Measurements from ENCODE around the gene MAN2B1.
A peak's percentile ranks its signal among the peaks of the same experiment; 100 is the strongest.
"Not testable (repeated sequence)": the region's sequence is repeated elsewhere in the genome, so short reads cannot be mapped to it uniquely, and the experiment has no call there.

Gene MAN2B1

GRCh38 chr19:12666265-12667048 is at the start of gene MAN2B1, which contains the start of gene WDR83:
TSS of gene MAN2B1 (minus strand) at chr19:12666742. CDS start at chr19:12666701, 41 bp downstream.
TSS of gene WDR83 (plus strand) at chr19:12666807. CDS start at chr19:12669791, 2,984 bp downstream.
- no peaks in the 10 kb centered on the region for H3K36me3 Mint-ChIP-seq
- peak within 1 kb of the TSS; percentile 89 for H3K27ac Mint-ChIP-seq
- H3K4me1 Mint-ChIP-seq (ENCODE audit: low read depth) = peaks cover 45% of the 10 kb centered on the region

GRCh38 chr19:12715929-12716328 is 49.4 kb upstream of the MAN2B1 start:
- Mint-ChIP-seq H3K4me3 (no peak overlapping the region), H3K9me3 (ENCODE audit: low read depth) (no peaks in the 10 kb centered on the region), H3K4me1 (ENCODE audit: low read depth) (peaks cover 16% of the 10 kb centered on the region), H3K27ac (no peak overlapping the region), H3K27me3 (no peaks in the 10 kb centered on the region), H3K36me3 (peaks cover 15% of the 10 kb centered on the region)

More at GRCh38 chr19:12666265-12667048, at the start of gene MAN2B1, which contains the start of gene WDR83:
- Mint-ChIP-seq H3K27me3 (no peaks in the 10 kb centered on the region), H3K9me3 (ENCODE audit: low read depth) (no peaks in the 10 kb centered on the region), H3K4me3 (peak within 1 kb of the TSS; percentile 97)

GRCh38 chr19:12715102-12715501 is 48.6 kb upstream of the MAN2B1 start:
- no peak overlapping the region for H3K27ac Mint-ChIP-seq

DNA sequence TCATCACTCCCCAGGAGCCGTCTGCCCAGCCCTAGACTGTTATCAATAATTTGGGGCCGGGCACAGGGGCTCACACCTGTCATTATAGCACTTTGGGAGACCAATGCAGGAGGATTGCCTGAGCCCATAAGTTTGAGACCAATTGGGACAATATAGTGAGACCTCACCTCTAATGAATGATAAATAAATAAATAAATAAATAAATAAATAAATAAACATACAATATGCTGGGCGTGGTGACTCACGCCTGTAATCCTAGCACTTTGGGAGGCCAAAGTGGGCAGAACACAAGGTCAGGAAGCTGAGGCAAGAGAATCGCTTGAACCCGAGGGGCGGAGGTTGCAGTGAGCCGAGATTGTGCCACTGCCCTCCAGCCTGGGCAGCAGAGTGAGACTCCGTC is 46.8 kb upstream of the MAN2B1 start:
- not testable (repeated sequence) for H3K4me3 Mint-ChIP-seq; H3K27ac Mint-ChIP-seq; H3K36me3 Mint-ChIP-seq; H3K27me3 Mint-ChIP-seq; H3K4me1 Mint-ChIP-seq (ENCODE audit: low read depth); H3K9me3 Mint-ChIP-seq (ENCODE audit: low read depth)

More at GRCh38 chr19:12715102-12715501, 48.6 kb upstream of the MAN2B1 start:
- Mint-ChIP-seq H3K27me3 (no peaks in the 10 kb centered on the region), H3K4me3 (no peak overlapping the region), H3K36me3 (peaks cover 12% of the 10 kb centered on the region), H3K9me3 (ENCODE audit: low read depth) (no peaks in the 10 kb centered on the region), H3K4me1 (ENCODE audit: low read depth) (peaks cover 10% of the 10 kb centered on the region)

DNA sequence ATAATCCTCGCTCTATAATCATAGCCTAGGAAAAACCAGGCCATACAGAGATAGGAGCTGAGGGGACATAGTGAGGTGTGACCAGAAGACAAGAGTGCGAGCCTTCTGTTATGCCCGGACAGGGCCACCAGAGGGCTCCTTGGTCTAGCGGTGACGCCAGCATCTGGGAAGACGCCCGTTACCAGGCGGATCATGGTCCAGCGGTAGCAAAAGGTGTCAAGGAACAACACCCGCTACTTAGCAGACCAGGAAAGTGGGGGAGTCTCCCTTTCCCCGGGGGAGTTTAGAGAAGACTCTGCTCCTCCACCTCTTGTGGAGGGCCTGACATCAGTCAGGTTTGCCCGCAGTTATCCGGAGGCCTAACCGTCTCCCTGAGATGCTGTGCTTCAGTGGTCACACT is 45.5 kb upstream of the MAN2B1 start:
- H3K27ac Mint-ChIP-seq; H3K4me3 Mint-ChIP-seq; H3K27me3 Mint-ChIP-seq; H3K4me1 Mint-ChIP-seq (ENCODE audit: low read depth); H3K36me3 Mint-ChIP-seq; H3K9me3 Mint-ChIP-seq (ENCODE audit: low read depth): not testable (repeated sequence)

GRCh38 chr19:12711187-12711586 is 44.6 kb upstream of the MAN2B1 start:
- H3K36me3 Mint-ChIP-seq = peaks cover 3% of the 10 kb centered on the region
- no peaks in the 10 kb centered on the region for H3K4me1 Mint-ChIP-seq (ENCODE audit: low read depth)
- no peak overlapping the region for H3K27ac Mint-ChIP-seq
- H3K4me3 Mint-ChIP-seq = no peak overlapping the region
- no peaks in the 10 kb centered on the region for H3K27me3 Mint-ChIP-seq
- H3K9me3 Mint-ChIP-seq (ENCODE audit: low read depth) = no peaks in the 10 kb centered on the region

DNA sequence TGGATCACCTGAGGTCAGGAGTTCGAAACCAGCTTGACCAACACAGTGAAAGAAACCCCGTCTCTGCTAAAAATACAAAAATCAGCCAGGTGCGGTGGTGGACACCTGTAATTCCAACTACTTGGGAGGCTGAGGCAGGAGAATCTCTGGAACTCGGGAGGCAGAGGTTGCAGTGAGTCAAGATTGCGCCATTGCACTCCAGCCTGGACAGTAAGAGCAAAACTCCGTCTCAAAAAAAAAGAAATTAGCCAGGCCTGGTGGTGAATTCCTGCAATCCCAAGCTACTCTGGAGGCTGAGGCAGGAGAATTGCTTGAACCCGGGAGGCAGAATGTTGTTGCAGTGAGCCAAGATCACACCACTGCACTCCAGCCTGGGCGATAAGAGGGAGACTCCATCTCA is 42.1 kb upstream of the MAN2B1 start:
- Mint-ChIP-seq H3K9me3 (ENCODE audit: low read depth) (no peaks in the 10 kb centered on the region), H3K4me1 (ENCODE audit: low read depth) (no peaks in the 10 kb centered on the region), H3K27ac (no peak overlapping the region), H3K36me3 (peaks cover 3% of the 10 kb centered on the region), H3K27me3 (no peaks in the 10 kb centered on the region), H3K4me3 (no peak overlapping the region)

GRCh38 chr19:12706332-12706718 is 39.8 kb upstream of the MAN2B1 start:
- Mint-ChIP-seq H3K27ac (no peak overlapping the region), H3K36me3 (peaks cover 4% of the 10 kb centered on the region), H3K27me3 (no peaks in the 10 kb centered on the region), H3K4me3 (no peak overlapping the region), H3K9me3 (ENCODE audit: low read depth) (no peaks in the 10 kb centered on the region), H3K4me1 (ENCODE audit: low read depth) (no peaks in the 10 kb centered on the region)

GRCh38 chr19:12705654-12706331 is 39.3 kb upstream of the MAN2B1 start:
- H3K36me3 Mint-ChIP-seq = peaks cover 4% of the 10 kb centered on the region
- H3K4me3 Mint-ChIP-seq = no peak overlapping the region
- no peaks in the 10 kb centered on the region for H3K4me1 Mint-ChIP-seq (ENCODE audit: low read depth)
- H3K9me3 Mint-ChIP-seq (ENCODE audit: low read depth) = no peaks in the 10 kb centered on the region
- H3K27ac Mint-ChIP-seq = peak overlapping the region; percentile 50
- H3K27me3 Mint-ChIP-seq = no peaks in the 10 kb centered on the region

DNA sequence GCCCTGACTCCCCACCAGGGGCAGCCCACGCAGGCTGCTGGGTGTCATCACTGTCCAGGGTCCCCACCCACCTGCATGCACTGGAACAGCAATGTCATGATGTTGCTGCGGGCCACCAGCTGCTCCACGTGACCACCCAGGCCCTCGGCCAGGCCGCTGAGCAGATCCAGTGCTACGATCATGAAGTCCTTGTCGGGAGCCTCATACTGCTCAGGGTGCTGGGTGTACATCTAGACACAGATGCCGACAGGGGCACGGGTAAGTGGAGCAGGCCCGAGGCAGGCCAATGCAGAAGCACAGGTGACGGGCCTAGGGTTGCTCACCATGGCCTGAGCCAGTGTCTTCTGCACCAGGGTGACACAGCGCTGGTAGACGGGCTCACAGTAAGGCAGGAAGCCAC is 38.6 kb upstream of the MAN2B1 start:
- Mint-ChIP-seq H3K27me3 (no peaks in the 10 kb centered on the region), H3K4me3 (no peak overlapping the region), H3K36me3 (peaks cover 4% of the 10 kb centered on the region), H3K9me3 (ENCODE audit: low read depth) (no peaks in the 10 kb centered on the region), H3K27ac (peak overlapping the region; percentile 50), H3K4me1 (ENCODE audit: low read depth) (no peaks in the 10 kb centered on the region)

DNA sequence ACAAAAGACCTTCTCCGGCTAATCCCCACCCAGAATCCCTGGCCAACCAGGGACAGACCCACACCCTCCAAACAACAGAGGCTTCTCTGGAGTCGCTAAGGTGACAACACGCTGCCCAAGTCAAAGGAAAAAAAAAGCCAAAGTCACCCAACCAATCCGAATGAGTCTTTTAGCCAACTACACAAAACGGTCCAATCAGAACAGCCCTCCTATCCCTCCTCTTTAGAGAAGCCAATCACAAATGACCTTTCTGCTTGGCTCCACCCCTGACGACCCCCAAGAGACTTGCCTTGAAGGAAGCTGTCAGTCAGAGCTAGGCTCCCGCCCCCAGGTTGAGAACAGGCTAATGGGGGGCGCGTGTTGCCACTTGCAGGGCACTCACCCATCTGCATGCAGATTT is 36.5 kb upstream of the MAN2B1 start:
- Mint-ChIP-seq H3K27me3 (no peaks in the 10 kb centered on the region), H3K9me3 (ENCODE audit: low read depth) (no peaks in the 10 kb centered on the region), H3K4me3 (no peak overlapping the region), H3K4me1 (ENCODE audit: low read depth) (peaks cover 3% of the 10 kb centered on the region), H3K36me3 (peaks cover 9% of the 10 kb centered on the region), H3K27ac (no peak overlapping the region)

- no peak overlapping the region for H3K4me3 Mint-ChIP-seq
- no peaks in the 10 kb centered on the region for H3K27me3 Mint-ChIP-seq
- H3K4me1 Mint-ChIP-seq (ENCODE audit: low read depth) = peaks cover 5% of the 10 kb centered on the region
- H3K9me3 Mint-ChIP-seq (ENCODE audit: low read depth) = no peaks in the 10 kb centered on the region
- no peak overlapping the region for H3K27ac Mint-ChIP-seq
- H3K36me3 Mint-ChIP-seq = peaks cover 9% of the 10 kb centered on the region
Observed at GRCh38 chr19:12701596-12702282, 35.2 kb upstream of the MAN2B1 start.

GRCh38 chr19:12698138-12698537 is 31.6 kb upstream of the MAN2B1 start:
- H3K9me3 Mint-ChIP-seq (ENCODE audit: low read depth) = no peaks in the 10 kb centered on the region
- H3K27ac Mint-ChIP-seq = peak overlapping the region; percentile 84
- H3K4me1 Mint-ChIP-seq (ENCODE audit: low read depth) = peaks cover 9% of the 10 kb centered on the region

GRCh38 chr19:12697425-12697824 is 30.9 kb upstream of the MAN2B1 start:
- H3K9me3 Mint-ChIP-seq (ENCODE audit: low read depth); H3K4me1 Mint-ChIP-seq (ENCODE audit: low read depth); H3K36me3 Mint-ChIP-seq; H3K27ac Mint-ChIP-seq; H3K27me3 Mint-ChIP-seq: not testable (repeated sequence)
- peak overlapping the region; percentile 51 for H3K4me3 Mint-ChIP-seq

More at GRCh38 chr19:12698138-12698537, 31.6 kb upstream of the MAN2B1 start:
- no peaks in the 10 kb centered on the region for H3K27me3 Mint-ChIP-seq
- H3K36me3 Mint-ChIP-seq = peaks cover 6% of the 10 kb centered on the region
- H3K4me3 Mint-ChIP-seq = peak overlapping the region; percentile 76
